Testis (tissue), 2 donors: ENCODE results near the gene MYLK4.

ENCODE experiments used
- CTCF ChIP-seq, 3 experiments: fragments of 450-650 bp in 2 of 3; fragments of 200-600 bp in 1 of 3; sonication (generic) in 1 of 3; IDR thresholded peaks; one replicate each; pipeline ENCODE4 v1.5.1; 2016 to 2019; ENCODE audit warnings: antibody characterized with exemption in 3 of 3, mild to moderate bottlenecking in 2 of 3, moderate library complexity in 1 of 3
- POLR2A ChIP-seq: fragments of 450-650 bp; IDR thresholded peaks from one replicate; pipeline ENCODE4 v1.6.1; 2017; ENCODE audit warnings: antibody characterized with exemption, mild to moderate bottlenecking, moderate library complexity

- no peak for TF ChIP-seq CTCF (IDR thresholded peaks at IDR 0.05)
- TF ChIP-seq POLR2A, result no peak
Measured at GRCh38 chr6:2713473-2714110, 37.1 kb downstream of the MYLK4 start.
